ENCODE data around the gene ACSF2. TPM values are rescaled to one million over a fixed set of nuclear protein-coding genes. Genes with fewer than 3 reads are reported as not detected.
A peak's percentile ranks its signal among the peaks of the same experiment; 100 is the strongest.

The ACSF2 gene
- polyA plus RNA-seq, 1 donor (not counting 4 experiments of a cell fraction or from before 2014, with no cell fraction given) = 71.9 TPM

DNA sequence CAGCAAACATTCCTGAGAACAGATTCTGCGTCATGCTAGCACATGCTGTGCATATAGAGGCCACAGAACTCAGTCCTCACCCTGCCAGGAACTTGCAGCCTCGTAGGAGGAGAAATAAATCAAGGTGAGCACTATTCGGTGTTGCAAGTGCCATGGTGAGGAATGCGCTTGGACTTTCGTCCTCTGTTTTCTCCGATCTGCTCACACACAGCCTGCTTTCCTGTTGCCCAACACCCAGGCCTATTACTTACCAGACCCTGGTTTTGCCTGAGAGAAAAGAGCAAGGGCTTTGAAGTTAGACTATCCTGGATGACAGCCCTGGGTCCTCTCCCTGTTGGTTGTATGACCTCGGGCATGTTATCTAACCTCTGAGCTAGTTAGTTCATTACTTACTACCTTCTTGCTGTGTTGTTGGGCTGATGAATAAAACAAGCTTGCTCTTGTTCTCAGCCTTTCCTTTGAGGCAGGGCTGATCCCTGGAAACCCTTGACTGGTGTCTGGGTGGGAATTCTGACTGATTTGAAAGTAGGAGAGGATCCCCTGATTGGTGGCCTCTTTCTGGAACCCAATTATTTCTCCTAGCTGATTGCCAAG lies 2.9 kb downstream of the ACSF2 start:
- H4K20me1 ChIP-seq (ENCODE audit: control insufficient read depth, extremely low read depth, insufficient read depth, low read length) = no peaks in the 10 kb centered on the region
- H3K79me2 ChIP-seq (ENCODE audit: control insufficient read depth, insufficient read depth, low read length) = peaks cover 34% of the 10 kb centered on the region
- H3K9me3 ChIP-seq (ENCODE audit: control insufficient read depth, low read depth, low read length) = no peaks in the 10 kb centered on the region
- peaks cover 57% of the 10 kb centered on the region for H3K4me1 ChIP-seq (ENCODE audit: control insufficient read depth, extremely low read depth, insufficient read depth, low read length)
- dilution Hi-C loops (cut with MboI; ENCODE audit: extremely low pct_ligation_motif_present, low sequenced_read_pairs) = no loop called here
- no peaks in the 10 kb centered on the region for H3K9me1 ChIP-seq (ENCODE audit: control insufficient read depth, extremely low read depth, insufficient read depth, low read length)
- H3K27me3 ChIP-seq (ENCODE audit: control insufficient read depth, extremely low read depth, insufficient read depth, low read length) = no peaks in the 10 kb centered on the region
- peak overlapping the region; percentile 89 for H3K27ac ChIP-seq (ENCODE audit: control insufficient read depth, insufficient read depth, low read length)
- FAIRE-seq = peak; percentile 76
- H2AFZ ChIP-seq (ENCODE audit: control insufficient read depth, low read length) = peak overlapping the region; percentile 31
- H3K36me3 ChIP-seq (ENCODE audit: control insufficient read depth in 2 of 2, extremely low read depth in 1 of 2, insufficient read depth in 2 of 2, low read length in 2 of 2) = peaks cover 3 to 5% of the 10 kb centered on the region in 2 experiments
- H3K4me3 ChIP-seq (ENCODE audit: control insufficient read depth in 2 of 3, extremely low read depth in 1 of 3, insufficient read depth in 2 of 3, low read depth in 1 of 3, low read length in 3 of 3) = peak overlapping the region; percentile 3 to 43 (median 31)
- peak overlapping the region; percentile 68 for H3K9ac ChIP-seq (ENCODE audit: control insufficient read depth, extremely low read depth, insufficient read depth, low read length)
- no peak for DNase-seq (ENCODE audit: low read depth, low spot score)
- H3K4me2 ChIP-seq (ENCODE audit: control insufficient read depth, extremely low read depth, insufficient read depth, low read depth, low read length) = peak overlapping the region; percentile 63
- TF ChIP-seq, protein P1, sequence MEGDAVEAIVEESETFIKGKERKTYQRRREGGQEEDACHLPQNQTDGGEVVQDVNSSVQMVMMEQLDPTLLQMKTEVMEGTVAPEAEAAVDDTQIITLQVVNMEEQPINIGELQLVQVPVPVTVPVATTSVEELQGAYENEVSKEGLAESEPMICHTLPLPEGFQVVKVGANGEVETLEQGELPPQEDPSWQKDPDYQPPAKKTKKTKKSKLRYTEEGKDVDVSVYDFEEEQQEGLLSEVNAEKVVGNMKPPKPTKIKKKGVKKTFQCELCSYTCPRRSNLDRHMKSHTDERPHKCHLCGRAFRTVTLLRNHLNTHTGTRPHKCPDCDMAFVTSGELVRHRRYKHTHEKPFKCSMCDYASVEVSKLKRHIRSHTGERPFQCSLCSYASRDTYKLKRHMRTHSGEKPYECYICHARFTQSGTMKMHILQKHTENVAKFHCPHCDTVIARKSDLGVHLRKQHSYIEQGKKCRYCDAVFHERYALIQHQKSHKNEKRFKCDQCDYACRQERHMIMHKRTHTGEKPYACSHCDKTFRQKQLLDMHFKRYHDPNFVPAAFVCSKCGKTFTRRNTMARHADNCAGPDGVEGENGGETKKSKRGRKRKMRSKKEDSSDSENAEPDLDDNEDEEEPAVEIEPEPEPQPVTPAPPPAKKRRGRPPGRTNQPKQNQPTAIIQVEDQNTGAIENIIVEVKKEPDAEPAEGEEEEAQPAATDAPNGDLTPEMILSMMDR (optimal IDR thresholded peaks at IDR 0.05 in 1 of 3, IDR thresholded peaks at IDR 0.05 in 1 of 3, conservative IDR thresholded peaks at IDR 0.05 in 1 of 3; ENCODE audit: extremely low read depth in 1 of 3, insufficient read depth in 2 of 3, low read length in 3 of 3) = no peak
- TF ChIP-seq EZH2 (IDR thresholded peaks at IDR 0.05; ENCODE audit: low read length) = no peak

DNA sequence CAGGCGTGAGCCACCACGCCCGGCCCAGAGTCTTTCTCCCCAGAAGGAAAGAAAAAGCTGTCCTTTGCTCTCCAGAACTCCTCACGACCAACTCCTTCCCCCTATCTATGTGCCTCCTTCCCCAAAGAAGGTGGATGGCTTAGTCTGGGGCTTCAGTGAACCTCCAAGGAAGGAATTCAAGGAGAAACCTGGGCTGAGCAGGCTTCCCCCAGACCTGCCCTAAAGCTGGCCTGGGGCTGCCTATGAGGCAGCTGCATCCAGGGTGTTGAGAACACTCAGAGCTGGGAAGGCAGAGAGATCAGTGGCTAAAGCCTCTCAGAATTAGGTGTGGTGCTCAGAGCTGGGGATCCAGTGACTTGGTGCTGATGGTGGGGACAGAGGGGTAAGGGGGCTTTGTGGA lies 3.8 kb downstream of the ACSF2 start:
- Histone ChIP-seq H4K20me1 (ENCODE audit: control insufficient read depth, extremely low read depth, insufficient read depth, low read length) (no peaks in the 10 kb centered on the region), H3K9me1 (ENCODE audit: control insufficient read depth, extremely low read depth, insufficient read depth, low read length) (no peaks in the 10 kb centered on the region), H3K27ac (ENCODE audit: control insufficient read depth, insufficient read depth, low read length) (peak overlapping the region; percentile 89), H3K9ac (ENCODE audit: control insufficient read depth, extremely low read depth, insufficient read depth, low read length) (no peak overlapping the region), H3K4me3 (ENCODE audit: control insufficient read depth in 2 of 3, extremely low read depth in 1 of 3, insufficient read depth in 2 of 3, low read depth in 1 of 3, low read length in 3 of 3) (no peak overlapping the region), H2AFZ (ENCODE audit: control insufficient read depth, low read length) (no peak overlapping the region), H3K36me3 (ENCODE audit: control insufficient read depth in 2 of 2, extremely low read depth in 1 of 2, insufficient read depth in 2 of 2, low read length in 2 of 2) (peaks cover 3 to 5% of the 10 kb centered on the region in 2 experiments), H3K4me1 (ENCODE audit: control insufficient read depth, extremely low read depth, insufficient read depth, low read length) (peaks cover 48% of the 10 kb centered on the region), H3K4me2 (ENCODE audit: control insufficient read depth, extremely low read depth, insufficient read depth, low read depth, low read length) (peak overlapping the region; percentile 63), H3K9me3 (ENCODE audit: control insufficient read depth, low read depth, low read length) (no peaks in the 10 kb centered on the region), H3K79me2 (ENCODE audit: control insufficient read depth, insufficient read depth, low read length) (peaks cover 34% of the 10 kb centered on the region), H3K27me3 (ENCODE audit: control insufficient read depth, extremely low read depth, insufficient read depth, low read length) (no peaks in the 10 kb centered on the region)
- DNase-seq (ENCODE audit: low read depth, low spot score) (no peak), FAIRE-seq (no peak)
- dilution Hi-C loops (cut with MboI; ENCODE audit: extremely low pct_ligation_motif_present, low sequenced_read_pairs) = no loop called here
- TF ChIP-seq, protein P1 (optimal IDR thresholded peaks at IDR 0.05 in 1 of 3, IDR thresholded peaks at IDR 0.05 in 1 of 3, conservative IDR thresholded peaks at IDR 0.05 in 1 of 3; ENCODE audit: extremely low read depth in 1 of 3, insufficient read depth in 2 of 3, low read length in 3 of 3) = no peak
- TF ChIP-seq EZH2 (IDR thresholded peaks at IDR 0.05; ENCODE audit: low read length) = no peak
